ENCODE measurements around the gene INHA. TPM values are rescaled to one million over a fixed set of nuclear protein-coding genes. Genes with fewer than 3 reads are reported as not detected.

INHA gene
- total RNA-seq, 3 donors from 2014 or later: 0.19 TPM; not detected in 2

GRCh38 chr2:219532378-219532649 lies 39.8 kb upstream of the INHA start:
- no peak for TF ChIP-seq CTCF (IDR thresholded peaks at IDR 0.05)
- no peak overlapping the region for H3K4me3 ChIP-seq
- H3K9me3 ChIP-seq: no peaks in the 10 kb centered on the region
- no peaks in the 10 kb centered on the region for H3K36me3 ChIP-seq (ENCODE audit: low read depth)
- DNase-seq (no peak), ATAC-seq (no peak)
- intact Hi-C loops (cut with DNase I, micrococcal nuclease): loop anchor here in 1 of 2 donors (10.0 kb wide), 1 partner anchor 128 kb away; no protein-coding TSS in a partner anchor
- no peaks in the 10 kb centered on the region for H3K4me1 ChIP-seq (ENCODE audit: low read depth)

- Histone ChIP-seq H3K4me1 (ENCODE audit: low read depth) (no peaks in the 10 kb centered on the region), H3K36me3 (ENCODE audit: low read depth) (no peaks in the 10 kb centered on the region), H3K9me3 (no peaks in the 10 kb centered on the region), H3K4me3 (no peak overlapping the region)
- peak in 1 of 3 donors; percentile 39 for DNase-seq
- no peak for TF ChIP-seq CTCF (IDR thresholded peaks at IDR 0.05)
- ATAC-seq: no peak
- intact Hi-C loops (cut with DNase I, micrococcal nuclease): loop anchor here in 1 of 2 donors (10.0 kb wide), 1 partner anchor 129 kb away; no protein-coding TSS in a partner anchor
These were observed 38.0 kb upstream of the INHA start for GRCh38 chr2:219533930-219534661.

GRCh38 chr2:219536425-219536824 lies 35.7 kb upstream of the INHA start:
- intact Hi-C loops (cut with DNase I, micrococcal nuclease): loop anchor here in 1 of 2 donors (10.0 kb wide), 1 partner anchor 132 kb away; no protein-coding TSS in a partner anchor
- Histone ChIP-seq H3K36me3 (ENCODE audit: low read depth) (no peaks in the 10 kb centered on the region), H3K4me1 (ENCODE audit: low read depth) (no peaks in the 10 kb centered on the region), H3K4me3 (no peak overlapping the region), H3K9me3 (no peaks in the 10 kb centered on the region)
- no peak for TF ChIP-seq CTCF (IDR thresholded peaks at IDR 0.05)
- DNase-seq: peak in 1 of 3 donors; percentile 28
- ATAC-seq: no peak

GRCh38 chr2:219536967-219537366 lies 35.1 kb upstream of the INHA start:
- peaks cover 3% of the 10 kb centered on the region for H3K4me1 ChIP-seq (ENCODE audit: low read depth)
- H3K4me3 ChIP-seq: no peak overlapping the region
- no peaks in the 10 kb centered on the region for H3K9me3 ChIP-seq
- intact Hi-C loops (cut with DNase I, micrococcal nuclease): loop anchor here in 1 of 2 donors (10.0 kb wide), 1 partner anchor 132 kb away; no protein-coding TSS in a partner anchor
- DNase-seq: peak in 1 of 3 donors; percentile 26
- no peaks in the 10 kb centered on the region for H3K36me3 ChIP-seq (ENCODE audit: low read depth)
- no peak for ATAC-seq
- TF ChIP-seq CTCF (IDR thresholded peaks at IDR 0.05): no peak

GRCh38 chr2:219537657-219538488 lies 34.2 kb upstream of the INHA start:
- H3K4me1 ChIP-seq (ENCODE audit: low read depth): peaks cover 9% of the 10 kb centered on the region
- TF ChIP-seq CTCF (IDR thresholded peaks at IDR 0.05): no peak
- DNase-seq (peak in 1 of 3 donors; percentile 40), ATAC-seq (no peak)
- intact Hi-C loops (cut with DNase I, micrococcal nuclease): loop anchor here in 1 of 2 donors (10.0 kb wide), 1 partner anchor 133 kb away; no protein-coding TSS in a partner anchor
- H3K9me3 ChIP-seq: no peaks in the 10 kb centered on the region
- no peak overlapping the region for H3K4me3 ChIP-seq
- H3K36me3 ChIP-seq (ENCODE audit: low read depth): no peaks in the 10 kb centered on the region

All from mucosa of descending colon (tissue), 3 donors.